Lung (tissue), 12 donors: Measurements from ENCODE around the gene GORASP2. TPM values are rescaled to one million over a fixed set of nuclear protein-coding genes. Genes with fewer than 3 reads are reported as not detected.

Source experiments
- ATAC-seq: fragments of 200-7000 bp; cut with Tn5 transposase; one replicate; pipeline ENCODE4 v1.9.1; 2020; ENCODE audit warnings: moderate number of reproducible peaks; ENCODE audit not compliant: insufficient read depth, low FRiP score
- DNase-seq, 3 donors: peaks; one replicate each; pipeline ENCODE4 v3.0.0-alpha.2; 2013 to 2017
- H3K27ac ChIP-seq, 2 donors: one replicate each; pipeline ENCODE4 v1.5.1; 2013; ENCODE audit warnings: mild to moderate bottlenecking in 2 of 2, moderate library complexity in 2 of 2, control low read depth in 1 of 2, inconsistent platforms in 1 of 2, low read depth in 1 of 2, low read length in 1 of 2
- H3K27me3 ChIP-seq, 3 donors: one replicate each; pipeline ENCODE4 v1.5.1; 2013; ENCODE audit warnings: low read length in 2 of 3; ENCODE audit not compliant: control insufficient read depth in 3 of 3, insufficient read depth in 3 of 3
- H3K36me3 ChIP-seq, 4 donors: one replicate each; pipeline ENCODE4 v1.5.1; 2013; ENCODE audit warnings: low read length in 4 of 4, mild to moderate bottlenecking in 1 of 4, moderate library complexity in 1 of 4; ENCODE audit not compliant: control insufficient read depth in 4 of 4, insufficient read depth in 4 of 4
- H3K4me1 ChIP-seq, 5 donors: one replicate each; pipeline ENCODE4 v1.5.1; 2013; ENCODE audit warnings: low read length in 5 of 5, mild to moderate bottlenecking in 2 of 5, moderate library complexity in 1 of 5; ENCODE audit not compliant: control insufficient read depth in 5 of 5, insufficient read depth in 5 of 5
- H3K4me3 ChIP-seq: one replicate; pipeline ENCODE4 v1.5.1; 2013; ENCODE audit warnings: mild to moderate bottlenecking, control low read depth, moderate library complexity
- H3K9ac ChIP-seq, 2 donors: one replicate each; pipeline ENCODE4 v1.5.1; 2013; ENCODE audit warnings: low read length in 2 of 2, control low read depth in 1 of 2; ENCODE audit not compliant: insufficient read depth in 1 of 2
- H3K9me3 ChIP-seq, 4 donors: one replicate each; pipeline ENCODE4 v1.5.1; 2013; ENCODE audit warnings: low read length in 3 of 4, mild to moderate bottlenecking in 1 of 4, moderate library complexity in 1 of 4; ENCODE audit not compliant: control insufficient read depth in 4 of 4, insufficient read depth in 3 of 4
- WGBS, 2 donors: extraction: QIAGEN DNeasy Blood & Tissue Kit; methylation state at CpG; one replicate each; pipeline ENCODE4 v1.1.7; 2013; 5-methylcytosine and 5-hydroxymethylcytosine counted together
- polyA plus RNA-seq, 2 donors: library from polyadenylated mRNA; stranded (reverse); fragments of 200-250 nt; gene quantifications; one replicate each; pipeline ENCODE4 v1.2.1, GENCODE V29; 2013
- total RNA-seq, 2 donors: library from RNA; depleted of rRNA in 1 of 2; stranded (reverse); fragments of >200 nt in 1 of 2; gene quantifications; one replicate each; pipeline ENCODE4 v1.2.1, GENCODE V29; 2014 to 2021
- TF ChIP-seq, protein P1 (sequence below): IDR thresholded peaks from 2 replicates; pipeline ENCODE4 v1.5.1; 2012; ENCODE audit warnings: mild to moderate bottlenecking; ENCODE audit errors: control extremely low read depth, extremely low read depth
- donor health status: control.
- donor health status: control.
- donor health status: Bipolar disorder and iron deficiency.
- donor health status: healthy.
- donor health status: DM: yes; HTN: yes; CAD: no.

The GORASP2 gene
- total and polyA plus RNA-seq, 4 donors = 32.1 to 65.2 (median 45.6) TPM

DNA sequence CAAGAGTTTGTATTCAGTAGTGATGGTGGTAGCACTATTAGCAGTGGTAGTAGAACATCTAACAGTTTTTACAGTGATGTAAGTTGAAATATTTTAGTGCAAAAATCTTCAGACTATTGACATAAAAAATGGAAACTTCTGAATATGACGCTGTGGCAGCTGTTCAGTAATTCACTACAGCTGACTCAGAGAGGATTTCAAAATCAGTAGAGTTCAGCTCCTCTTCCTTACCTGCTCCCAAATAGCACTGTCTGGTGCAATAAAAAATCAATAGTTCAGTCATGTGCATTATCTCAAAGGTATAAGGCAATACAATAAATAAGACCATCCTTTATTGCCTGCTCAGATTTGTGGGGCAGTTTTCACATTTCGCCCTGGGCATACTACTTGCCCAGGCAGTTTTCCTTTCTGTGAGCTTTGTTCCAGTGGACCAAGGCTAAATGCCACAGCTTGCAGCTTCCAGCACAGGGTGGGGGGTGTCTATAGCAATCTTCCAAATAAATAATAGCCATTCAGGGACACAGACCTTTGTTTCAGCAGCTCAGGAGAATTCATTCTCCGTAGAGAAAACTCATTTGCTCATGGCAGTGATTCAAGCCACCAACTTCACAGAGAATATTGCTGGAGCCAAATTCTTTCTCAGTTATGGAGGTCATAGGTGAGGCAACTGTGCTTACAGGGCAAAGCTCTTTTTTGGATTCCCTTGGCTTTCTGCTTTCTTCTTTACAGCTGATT is 33.9 kb upstream of the GORASP2 start:
- Histone ChIP-seq H3K9me3 (no peaks in the 10 kb centered on the region), H3K4me1 (no peaks in the 10 kb centered on the region), H3K9ac (no peak overlapping the region), H3K36me3 (no peaks in the 10 kb centered on the region), H3K27me3 (no peaks in the 10 kb centered on the region), H3K4me3 (no peak overlapping the region), H3K27ac (no peak overlapping the region)
- ATAC-seq (no peak), DNase-seq (no peak)
- WGBS, 2 donors = 71 to 85% methylated on average over 3 of the region's 3 CpGs
- TF ChIP-seq, protein P1, sequence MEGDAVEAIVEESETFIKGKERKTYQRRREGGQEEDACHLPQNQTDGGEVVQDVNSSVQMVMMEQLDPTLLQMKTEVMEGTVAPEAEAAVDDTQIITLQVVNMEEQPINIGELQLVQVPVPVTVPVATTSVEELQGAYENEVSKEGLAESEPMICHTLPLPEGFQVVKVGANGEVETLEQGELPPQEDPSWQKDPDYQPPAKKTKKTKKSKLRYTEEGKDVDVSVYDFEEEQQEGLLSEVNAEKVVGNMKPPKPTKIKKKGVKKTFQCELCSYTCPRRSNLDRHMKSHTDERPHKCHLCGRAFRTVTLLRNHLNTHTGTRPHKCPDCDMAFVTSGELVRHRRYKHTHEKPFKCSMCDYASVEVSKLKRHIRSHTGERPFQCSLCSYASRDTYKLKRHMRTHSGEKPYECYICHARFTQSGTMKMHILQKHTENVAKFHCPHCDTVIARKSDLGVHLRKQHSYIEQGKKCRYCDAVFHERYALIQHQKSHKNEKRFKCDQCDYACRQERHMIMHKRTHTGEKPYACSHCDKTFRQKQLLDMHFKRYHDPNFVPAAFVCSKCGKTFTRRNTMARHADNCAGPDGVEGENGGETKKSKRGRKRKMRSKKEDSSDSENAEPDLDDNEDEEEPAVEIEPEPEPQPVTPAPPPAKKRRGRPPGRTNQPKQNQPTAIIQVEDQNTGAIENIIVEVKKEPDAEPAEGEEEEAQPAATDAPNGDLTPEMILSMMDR = no peak

DNA sequence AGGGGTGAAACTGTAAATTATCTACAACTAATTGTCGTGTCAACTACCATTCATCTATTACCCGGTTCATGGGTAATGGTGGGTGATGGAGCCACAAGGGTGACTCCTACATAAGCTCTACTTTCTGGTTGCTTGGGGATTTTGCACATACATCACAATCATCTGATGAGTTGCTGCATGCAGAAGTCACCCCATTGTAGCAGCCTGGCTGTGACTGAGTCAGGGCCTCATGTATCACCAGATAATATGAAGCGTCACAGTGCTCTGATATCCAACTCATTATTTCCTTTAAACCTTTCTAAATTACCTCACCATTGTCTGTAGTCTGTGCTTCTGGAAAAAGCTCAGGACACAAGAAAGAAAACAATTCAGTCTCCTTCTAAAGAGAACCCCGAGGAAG is 32.4 kb upstream of the GORASP2 start:
- TF ChIP-seq, protein P1 = no peak
- H3K9me3 ChIP-seq = no peaks in the 10 kb centered on the region
- no peaks in the 10 kb centered on the region for H3K36me3 ChIP-seq
- H3K27me3 ChIP-seq = no peaks in the 10 kb centered on the region
- DNase-seq (no peak), ATAC-seq (no peak)
- 72 to 74% methylated on average over 4 of the region's 4 CpGs for WGBS, 2 donors
- H3K4me3 ChIP-seq = no peak overlapping the region
- no peaks in the 10 kb centered on the region for H3K4me1 ChIP-seq
- H3K9ac ChIP-seq = no peak overlapping the region
- no peak overlapping the region for H3K27ac ChIP-seq

DNA sequence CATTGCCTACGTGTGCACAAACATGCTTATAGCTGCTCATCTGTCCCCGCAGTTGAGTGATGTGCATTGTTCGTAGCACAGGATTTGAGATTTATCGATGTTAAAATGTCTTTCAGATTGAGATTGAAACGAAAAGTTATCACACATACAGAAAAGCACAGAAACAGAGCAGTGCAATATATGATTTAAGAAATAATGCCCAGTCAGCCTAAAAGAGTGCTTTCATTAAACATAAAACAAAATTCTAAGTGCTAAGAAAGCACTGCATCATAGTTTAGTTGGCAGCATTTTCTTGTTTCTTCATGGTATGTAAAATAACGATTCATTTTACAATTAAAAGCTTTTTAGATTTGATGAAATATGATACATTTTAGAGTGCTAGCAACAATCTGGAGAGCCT is 31.9 kb upstream of the GORASP2 start:
- Histone ChIP-seq H3K36me3 (no peaks in the 10 kb centered on the region), H3K27me3 (no peaks in the 10 kb centered on the region), H3K4me1 (no peaks in the 10 kb centered on the region), H3K4me3 (no peak overlapping the region), H3K27ac (no peak overlapping the region), H3K9me3 (no peaks in the 10 kb centered on the region), H3K9ac (no peak overlapping the region)
- TF ChIP-seq, protein P1 = no peak
- DNase-seq (no peak), ATAC-seq (no peak)
- WGBS, 2 donors = 93% methylated on average over 6 of the region's 6 CpGs

DNA sequence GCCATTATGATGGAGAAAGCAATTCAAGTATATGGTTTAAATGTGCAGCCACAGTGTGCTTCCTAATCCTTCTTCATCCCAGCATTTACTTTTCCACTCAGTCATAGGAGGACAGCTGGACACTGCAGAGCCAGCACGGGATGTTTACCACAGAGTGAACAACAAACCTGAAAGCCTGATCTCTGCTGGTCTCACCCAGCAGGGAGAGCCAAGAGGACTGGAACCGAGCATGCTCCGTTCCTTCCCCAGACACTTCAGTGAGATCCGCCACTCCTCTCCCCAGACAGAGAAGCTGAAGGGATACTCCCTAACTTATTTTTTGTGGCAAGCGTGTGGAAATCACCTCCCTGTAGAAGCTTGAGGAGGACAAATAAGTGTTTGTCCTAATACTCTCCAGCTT is 23.2 kb upstream of the GORASP2 start:
- Histone ChIP-seq H3K27me3 (no peaks in the 10 kb centered on the region), H3K36me3 (no peaks in the 10 kb centered on the region), H3K27ac (no peak overlapping the region), H3K4me3 (no peak overlapping the region), H3K9me3 (peaks cover 0 to 9% (median 4%) of the 10 kb centered on the region in 4 donors), H3K9ac (no peak overlapping the region), H3K4me1 (no peaks in the 10 kb centered on the region)
- DNase-seq (no peak), ATAC-seq (no peak)
- TF ChIP-seq, protein P1 = no peak
- 53 to 76% methylated on average over 5 of the region's 5 CpGs for WGBS, 2 donors
